Activated CD4-positive, alpha-beta T cell treated with anti-CD3 and anti-CD28 coated beads for 36 hours (primary cell): ENCODE data around the gene SLC13A2. TPM values are rescaled to one million over a fixed set of nuclear protein-coding genes. Genes with fewer than 3 reads are reported as not detected.

Experiments used
- ATAC-seq: fragments of 200-7000 bp; cut with Tn5 transposase; one replicate; pipeline ENCODE4 v1.10.0; 2021; ENCODE audit warnings: mild to moderate bottlenecking, moderate library complexity
- CTCF ChIA-PET: fragments of 350-600 bp; sonication (Branson Sonifier 250); formaldehyde crosslinking; loops from one replicate; lab custom pipeline; 2021; ENCODE audit warnings: antibody characterized with exemption; lab: Charles Lee
- POLR2A ChIA-PET: fragments of 350-600 bp; sonication (Branson Sonifier 250); formaldehyde crosslinking; loops from one replicate; lab custom pipeline; 2021; ENCODE audit warnings: antibody characterized with exemption, inconsistent platforms; lab: Charles Lee
- DNase-seq: peaks from one replicate; pipeline ENCODE4 v3.0.0-alpha.2; 2020
- H3K27ac Mint-ChIP-seq: one replicate; pipeline ENCODE4 v1.8.0; 2021; ENCODE audit warnings: mixed read lengths
- H3K27me3 Mint-ChIP-seq: one replicate; pipeline ENCODE4 v1.8.0; 2021; ENCODE audit warnings: mixed read lengths
- H3K36me3 Mint-ChIP-seq: one replicate; pipeline ENCODE4 v1.8.0; 2021; ENCODE audit warnings: low read depth, mixed read lengths
- H3K4me1 Mint-ChIP-seq: one replicate; pipeline ENCODE4 v1.8.0; 2021; ENCODE audit warnings: mixed read lengths
- H3K4me3 Mint-ChIP-seq: one replicate; pipeline ENCODE4 v1.8.0; 2021; ENCODE audit warnings: mild to moderate bottlenecking, moderate library complexity, mixed read lengths
- H3K9me3 Mint-ChIP-seq: one replicate; pipeline ENCODE4 v1.8.0; 2021; ENCODE audit warnings: low read depth, mixed read lengths
- intact Hi-C, 2 experiments: fragments of 100-400 bp; cut with DNase I in 1 of 2; cut with micrococcal nuclease in 1 of 2; formaldehyde crosslinking; loops; one replicate each; pipeline versions ENCODE4 v1.14.2 to v1.15.1; 2022 to 2024; cut with DNase I, micrococcal nuclease
- total RNA-seq, 2 experiments: library from RNA; stranded (reverse); gene quantifications; one replicate each; pipeline ENCODE4 v1.2.3, GENCODE V29; 2021

SLC13A2 gene
- total RNA-seq, 2 experiments from 2014 or later: not detected

DNA sequence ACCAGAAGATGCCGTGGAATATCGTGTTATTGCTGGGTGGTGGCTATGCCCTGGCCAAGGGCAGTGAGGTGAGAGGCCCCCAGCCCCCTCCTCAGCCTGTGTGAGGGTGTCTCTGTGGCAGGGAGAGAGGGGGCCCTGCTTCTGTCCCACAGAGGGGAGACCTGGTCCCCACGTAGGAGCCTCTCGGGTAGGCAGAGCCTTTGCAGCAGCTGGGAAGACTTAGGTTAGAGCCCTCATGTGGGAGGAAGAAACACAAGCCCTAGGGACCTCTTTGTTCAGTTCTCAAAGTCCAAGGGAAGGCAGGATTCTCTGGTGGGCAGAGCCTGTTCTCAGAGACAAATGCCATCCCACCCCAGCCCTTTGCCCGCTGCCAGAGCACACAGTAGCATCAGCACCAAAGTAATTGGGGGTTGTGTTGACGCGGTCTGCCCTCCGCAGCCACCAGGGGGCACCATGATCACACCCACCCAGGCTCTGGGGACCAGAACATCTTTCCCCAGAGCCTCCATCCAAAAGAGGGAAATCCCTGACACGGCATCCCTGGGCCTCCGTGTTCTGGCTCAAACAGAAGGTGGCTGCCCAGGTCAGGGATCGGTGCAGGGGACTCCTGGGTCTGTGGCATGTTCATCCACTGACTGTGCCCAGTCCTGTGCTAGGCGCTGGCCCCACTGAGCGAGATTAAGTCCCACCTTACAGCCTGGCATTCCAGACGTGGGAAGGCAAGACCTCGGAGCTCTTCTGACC is 21.2 kb downstream of the SLC13A2 start:
- CTCF ChIA-PET: interaction anchor here (0.7 to 1.4 kb wide), 11 partner anchors 8 to 121 kb away, joined by 3 to 5 read pairs (median 3); no protein-coding TSS in a partner anchor
- Mint-ChIP-seq H3K4me3 (no peak overlapping the region), H3K36me3 (no peaks in the 10 kb centered on the region), H3K27me3 (peaks cover 5% of the 10 kb centered on the region), H3K27ac (no peak overlapping the region), H3K4me1 (no peaks in the 10 kb centered on the region), H3K9me3 (no peaks in the 10 kb centered on the region)
- DNase-seq (peak; percentile 90), ATAC-seq (peak; percentile 92)
- POLR2A ChIA-PET: no interaction called here
- intact Hi-C loops: loop anchor here (1.0 to 2.0 kb wide), 3 partner anchors 46 to 119 kb away; no protein-coding TSS in a partner anchor

DNA sequence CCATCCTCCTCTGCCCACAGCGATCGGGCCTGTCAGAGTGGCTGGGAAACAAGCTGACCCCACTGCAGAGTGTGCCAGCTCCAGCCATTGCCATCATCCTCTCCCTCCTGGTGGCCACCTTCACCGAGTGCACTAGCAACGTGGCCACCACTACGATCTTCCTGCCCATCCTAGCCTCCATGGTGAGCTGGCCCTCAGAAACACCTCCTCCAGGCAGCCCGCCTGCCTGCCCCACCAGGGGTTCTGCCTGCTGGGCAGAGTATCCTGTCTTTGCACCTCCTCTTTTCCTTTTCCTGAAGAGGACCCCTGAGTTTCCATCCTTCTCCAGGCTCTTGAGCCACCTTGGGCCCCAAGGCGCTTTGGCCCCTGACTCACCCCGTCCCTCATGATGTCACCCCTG is 22.2 kb downstream of the SLC13A2 start:
- intact Hi-C loops: loop anchor here in 1 of 2 experiments (2.0 kb wide), 1 partner anchor 53 kb away; no protein-coding TSS in a partner anchor
- no peak for ATAC-seq

DNA sequence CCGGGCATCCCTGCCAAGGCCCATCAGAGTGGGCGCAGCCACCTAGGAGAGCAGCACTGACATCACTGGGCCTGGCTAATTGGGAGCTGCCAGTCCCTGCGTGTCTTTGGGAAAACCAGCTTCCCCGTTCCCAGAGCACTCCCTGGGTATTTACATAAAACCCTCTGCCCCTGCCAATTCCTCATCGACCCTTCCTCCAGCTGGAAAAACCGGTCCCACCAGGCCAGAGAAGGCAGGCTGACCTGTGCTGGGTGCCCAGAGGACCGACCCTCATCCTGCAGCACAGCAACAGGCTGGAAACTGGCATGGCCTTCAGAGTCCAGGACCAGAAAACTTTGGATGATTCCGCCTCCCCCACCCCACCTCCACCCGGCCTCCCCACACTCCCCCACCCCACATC is 24.5 kb downstream of the SLC13A2 start:
- Mint-ChIP-seq H3K4me1 (no peaks in the 10 kb centered on the region), H3K4me3 (no peak overlapping the region), H3K36me3 (no peaks in the 10 kb centered on the region), H3K9me3 (no peaks in the 10 kb centered on the region), H3K27me3 (peaks cover 2% of the 10 kb centered on the region), H3K27ac (no peak overlapping the region)
- intact Hi-C loops: no loop called here
- ATAC-seq (no peak), DNase-seq (no peak)
- ChIA-PET POLR2A (interaction anchor here (0.7 kb wide), 1 partner anchor 64 kb away, joined by 3 read pairs; no protein-coding TSS in a partner anchor), CTCF (interaction anchor here (0.6 to 1.8 kb wide), 3 partner anchors 15 to 90 kb away, joined by 3 to 5 read pairs (median 3); no protein-coding TSS in a partner anchor)

More for the DNA sequence above, 22.2 kb downstream of the SLC13A2 start:
- no peak for DNase-seq
- CTCF ChIA-PET: interaction anchor here (0.6 to 1.4 kb wide), 13 partner anchors 9 to 246 kb away, joined by 3 to 5 read pairs (median 3); partner anchors contain the start of gene SLC46A1
- POLR2A ChIA-PET: no interaction called here
- Mint-ChIP-seq H3K27ac (no peak overlapping the region), H3K36me3 (no peaks in the 10 kb centered on the region), H3K4me3 (no peak overlapping the region), H3K4me1 (no peaks in the 10 kb centered on the region), H3K27me3 (peaks cover 5% of the 10 kb centered on the region), H3K9me3 (no peaks in the 10 kb centered on the region)

DNA sequence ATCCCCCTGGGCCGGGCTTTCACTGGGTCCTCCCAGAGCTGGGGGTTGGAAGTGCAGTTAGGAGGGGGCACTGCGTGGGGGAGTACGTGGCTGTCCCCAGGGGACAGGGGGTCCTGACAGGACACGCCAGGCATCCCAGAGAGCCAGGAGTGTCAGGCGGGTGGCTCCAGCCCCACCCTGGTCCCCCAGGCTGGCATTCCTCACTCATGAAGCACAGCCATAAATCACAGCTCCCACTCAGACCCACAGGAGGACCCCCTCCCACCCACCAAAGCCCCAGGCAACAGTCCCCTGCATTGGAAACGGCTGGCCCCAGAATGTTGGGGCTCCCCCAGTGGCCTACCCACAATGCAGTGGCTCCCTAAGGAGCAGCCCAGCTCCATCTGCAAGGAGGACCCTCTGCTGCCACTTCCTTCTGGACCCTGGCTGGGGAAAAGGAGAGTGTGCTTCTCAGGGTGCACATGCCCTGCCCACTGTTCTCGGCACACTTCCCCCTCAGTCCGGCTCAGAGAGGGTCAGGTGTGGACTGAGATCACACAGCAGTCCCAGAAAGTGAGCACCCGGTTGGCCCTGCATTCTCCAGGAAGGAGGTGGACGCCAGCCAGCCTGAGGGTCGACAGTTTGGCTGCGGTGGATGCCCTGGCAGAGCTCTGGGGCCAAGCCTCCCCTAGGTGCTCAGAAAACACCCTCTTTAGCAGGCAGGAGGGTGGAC is 25.4 kb downstream of the SLC13A2 start:
- Mint-ChIP-seq H3K27ac (no peak overlapping the region), H3K4me3 (no peak overlapping the region), H3K4me1 (no peaks in the 10 kb centered on the region), H3K36me3 (no peaks in the 10 kb centered on the region), H3K27me3 (no peaks in the 10 kb centered on the region), H3K9me3 (no peaks in the 10 kb centered on the region)
- no peak for ATAC-seq
- intact Hi-C loops: no loop called here
- no peak for DNase-seq
- POLR2A ChIA-PET: no interaction called here
- CTCF ChIA-PET: interaction anchor here (0.6 to 1.5 kb wide), 3 partner anchors 19 to 467 kb away, joined by 3 to 5 read pairs (median 3); no protein-coding TSS in a partner anchor

- DNase-seq: no peak
- no peaks in the 10 kb centered on the region for H3K9me3 Mint-ChIP-seq
- no peak overlapping the region for H3K4me3 Mint-ChIP-seq
- no peaks in the 10 kb centered on the region for H3K36me3 Mint-ChIP-seq
- CTCF ChIA-PET: interaction anchor here (0.9 to 1.5 kb wide), 3 partner anchors 19 to 83 kb away, joined by 3 to 5 read pairs (median 3); no protein-coding TSS in a partner anchor
- no peaks in the 10 kb centered on the region for H3K4me1 Mint-ChIP-seq
- no peak for ATAC-seq
- intact Hi-C loops: no loop called here
- POLR2A ChIA-PET: no interaction called here
- no peaks in the 10 kb centered on the region for H3K27me3 Mint-ChIP-seq
- no peak overlapping the region for H3K27ac Mint-ChIP-seq
Observed at GRCh38 chr17:28499364-28499664, 25.9 kb downstream of the SLC13A2 start.

- Mint-ChIP-seq H3K27ac (no peak overlapping the region), H3K4me1 (no peaks in the 10 kb centered on the region), H3K27me3 (no peaks in the 10 kb centered on the region), H3K9me3 (no peaks in the 10 kb centered on the region), H3K36me3 (no peaks in the 10 kb centered on the region), H3K4me3 (no peak overlapping the region)
- POLR2A ChIA-PET: no interaction called here
- ATAC-seq (no peak), DNase-seq (no peak)
- CTCF ChIA-PET: interaction anchor here (0.9 to 1.5 kb wide), 3 partner anchors 20 to 83 kb away, joined by 3 to 5 read pairs (median 3); no protein-coding TSS in a partner anchor
- intact Hi-C loops: no loop called here
Observed at GRCh38 chr17:28499684-28500357, 26.4 kb downstream of the SLC13A2 start.

GRCh38 chr17:28500712-28501379 is 27.4 kb downstream of the SLC13A2 start:
- ATAC-seq (no peak), DNase-seq (no peak)
- ChIA-PET CTCF (no interaction called here), POLR2A (no interaction called here)
- Mint-ChIP-seq H3K9me3 (no peaks in the 10 kb centered on the region), H3K27me3 (no peaks in the 10 kb centered on the region), H3K36me3 (no peaks in the 10 kb centered on the region), H3K4me1 (no peaks in the 10 kb centered on the region), H3K4me3 (no peak overlapping the region), H3K27ac (no peak overlapping the region)
- intact Hi-C loops: no loop called here

- Mint-ChIP-seq H3K36me3 (no peaks in the 10 kb centered on the region), H3K9me3 (no peaks in the 10 kb centered on the region), H3K4me1 (no peaks in the 10 kb centered on the region), H3K27ac (no peak overlapping the region), H3K27me3 (no peaks in the 10 kb centered on the region), H3K4me3 (no peak overlapping the region)
- ChIA-PET CTCF (interaction anchor here (0.8 to 1.6 kb wide), 4 partner anchors 18 to 111 kb away, joined by 3 read pairs; no protein-coding TSS in a partner anchor), POLR2A (no interaction called here)
- intact Hi-C loops: no loop called here
- ATAC-seq (no peak), DNase-seq (no peak)
Observed at GRCh38 chr17:28501421-28502284, 28.2 kb downstream of the SLC13A2 start.

DNA sequence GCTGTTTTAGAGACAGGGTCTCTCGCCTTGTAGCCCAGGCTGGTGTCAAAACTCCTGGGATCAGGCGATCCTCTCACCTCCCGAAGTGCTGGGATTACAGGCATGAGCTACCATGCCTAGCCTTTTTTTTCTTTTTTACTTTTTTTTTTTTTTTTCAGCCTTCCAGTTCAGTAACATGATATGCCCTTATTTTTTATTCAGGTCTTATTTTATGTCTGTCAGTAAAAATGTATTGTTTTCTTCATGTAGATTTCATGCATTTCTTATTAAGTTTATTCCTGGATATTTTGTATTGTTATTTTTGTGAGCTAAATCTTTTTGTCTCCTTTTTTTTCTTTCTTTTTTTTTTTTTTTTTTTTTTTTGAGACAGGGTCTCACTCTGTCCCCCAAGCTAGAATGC is 30.0 kb downstream of the SLC13A2 start:
- Mint-ChIP-seq H3K36me3 (no peaks in the 10 kb centered on the region), H3K9me3 (no peaks in the 10 kb centered on the region), H3K27ac (no peak overlapping the region), H3K4me1 (no peaks in the 10 kb centered on the region), H3K27me3 (peaks cover 6% of the 10 kb centered on the region), H3K4me3 (no peak overlapping the region)
- ATAC-seq: no peak
- POLR2A ChIA-PET: no interaction called here
- CTCF ChIA-PET: interaction anchor here (0.6 to 1.8 kb wide), 10 partner anchors 8 to 564 kb away, joined by 3 to 5 read pairs (median 4); no protein-coding TSS in a partner anchor
- DNase-seq: no peak
- intact Hi-C loops: no loop called here

DNA sequence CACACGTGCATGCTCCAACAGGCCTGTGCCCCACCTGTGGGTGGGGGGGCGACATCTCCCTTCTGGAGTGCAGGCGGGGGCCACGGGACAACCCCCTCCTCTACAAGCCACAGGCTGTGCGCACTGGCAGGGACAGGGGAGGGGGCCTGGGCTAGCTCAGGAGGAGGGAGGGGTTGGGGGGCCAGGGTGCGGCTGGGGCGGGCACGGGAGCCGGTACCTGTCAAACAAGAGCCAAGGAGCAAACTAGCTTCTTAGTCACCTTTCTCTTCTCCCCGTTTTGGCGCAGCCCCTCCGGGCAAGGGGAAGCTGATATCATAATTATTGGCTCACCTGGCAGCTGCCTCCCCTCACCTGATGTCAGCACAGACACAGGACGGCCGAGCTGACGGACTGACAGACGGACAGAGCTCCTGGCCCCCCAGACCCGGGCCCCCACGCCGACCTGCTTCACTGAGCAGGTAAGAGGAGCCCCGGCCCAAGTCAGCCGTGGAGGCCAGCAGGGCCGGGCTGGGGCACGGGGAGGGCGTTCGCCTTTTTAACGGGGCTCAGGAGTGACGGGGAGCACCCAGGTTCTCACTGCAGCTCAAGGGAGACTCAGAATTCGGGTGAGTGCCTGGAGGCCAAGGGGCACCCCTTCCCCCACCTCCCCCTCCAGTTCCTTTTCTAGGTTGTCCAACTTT is 32.7 kb downstream of the SLC13A2 start, which contains the start of gene FOXN1:
FOXN1 (plus strand) TSS at position 363 of the 680 bp plus-strand sequence. CDS start 17,622 bp downstream, outside the sequence.
- Mint-ChIP-seq H3K27ac (no peak within 1 kb of the TSS), H3K4me3 (no peak within 1 kb of the TSS), H3K27me3 (peaks cover 13% of the 10 kb centered on the region), H3K9me3 (no peaks in the 10 kb centered on the region), H3K4me1 (no peaks in the 10 kb centered on the region), H3K36me3 (no peaks in the 10 kb centered on the region)
- ChIA-PET CTCF (no interaction called here), POLR2A (no interaction called here)
- ATAC-seq (no peak), DNase-seq (no peak)
- intact Hi-C loops: no loop called here
